ENCODE results near the gene KRTAP12-2. TPM values are rescaled to one million over a fixed set of nuclear protein-coding genes. Genes with fewer than 3 reads are reported as not detected.
"Not testable (repeated sequence)": the region's sequence is repeated elsewhere in the genome, so short reads cannot be mapped to it uniquely, and the experiment has no call there.

Gene KRTAP12-2
- total and polyA plus RNA-seq, 10 of the 15 experiments (the other 5 are each of a cell fraction or from before 2014, with no cell fraction given), result not detected

GRCh38 chr21:44627181-44627822, 39.4 kb downstream of the KRTAP12-2 start:
- intact Hi-C loops (cut with micrococcal nuclease; ENCODE audit: unreplicated experiment); CTCF ChIA-PET: not testable (repeated sequence)

GRCh38 chr21:44626673-44627143, 40.0 kb downstream of the KRTAP12-2 start, which contains the start of gene KRTAP10-9:
Gene KRTAP10-9 (plus strand): TSS chr21:44627093. CDS start chr21:44627172, 79 bp downstream.
- H3K9ac ChIP-seq (ENCODE audit: control insufficient read depth, insufficient read depth, low read length), result no peak within 1 kb of the TSS
- ChIA-PET RAD21 (ENCODE audit: unreplicated experiment) (no interaction called here), SMC1A (ENCODE audit: uncharacterized antibody, unreplicated experiment) (no interaction called here), CTCF (no interaction called here), POLR2A (no interaction called here)
- no peak within 1 kb of the TSS for H3K4me3 ChIP-seq
- peaks cover 10% of the 10 kb centered on the region; the same call in 1 of the 3 replicates for H3K9me3 ChIP-seq (replicated peaks; ENCODE audit: control insufficient read depth, insufficient read depth, low read length)
- in situ Hi-C loops (cut with MboI) (no loop called here), intact Hi-C loops (cut with micrococcal nuclease; ENCODE audit: unreplicated experiment) (no loop called here)
- DNase-seq (ENCODE audit: low read depth, low spot score) (no peak), ATAC-seq (no peak), FAIRE-seq (no peak)
- H4K20me1 ChIP-seq (ENCODE audit: control insufficient read depth, insufficient read depth), result no peaks in the 10 kb centered on the region
- H3K36me3 ChIP-seq (ENCODE audit: control insufficient read depth in 2 of 2, insufficient read depth in 2 of 2, low read length in 1 of 2), result no peaks in the 10 kb centered on the region
- H3K4me1 ChIP-seq (ENCODE audit: control insufficient read depth, insufficient read depth, low read length), result no peaks in the 10 kb centered on the region
- H3K4me2 ChIP-seq (ENCODE audit: control insufficient read depth, insufficient read depth), result no peak within 1 kb of the TSS
- 35% methylated on average over 7 of the region's 7 CpGs for WGBS (ENCODE audit: insufficient coverage, insufficient replicate concordance, low lambda C conversion rate, missing lambda C conversion rate)
- no TSS peak for BruUV-seq (replicated peaks)
- H2AFZ ChIP-seq (ENCODE audit: control insufficient read depth, low read depth, low read length), result no peak within 1 kb of the TSS
- no peaks in the 10 kb centered on the region for H3K79me2 ChIP-seq (ENCODE audit: control insufficient read depth, insufficient read depth, low read length)
- no peak within 1 kb of the TSS for H3K27ac ChIP-seq (ENCODE audit: control insufficient read depth, insufficient read depth)
- H3K27me3 ChIP-seq (replicated peaks in 1 of 2; ENCODE audit: control insufficient read depth in 2 of 2, insufficient read depth in 2 of 2, low read length in 1 of 2), result no peaks in the 10 kb centered on the region
- TF ChIP-seq SIX5 (IDR thresholded peaks at IDR 0.05; ENCODE audit: low read depth, low read length, severe bottlenecking) (no peak), YY1 (IDR thresholded peaks at IDR 0.05; ENCODE audit: low read depth, low read length) (no peak), MXI1 (IDR thresholded peaks at IDR 0.05; ENCODE audit: low read depth, low read length) (no peak), SRF (IDR thresholded peaks at IDR 0.05; ENCODE audit: low read depth in 2 of 2, low read length in 2 of 2) (no peak), PAX5 (IDR thresholded peaks at IDR 0.05; ENCODE audit: borderline replicate concordance, low read depth, low read length) (no peak), POLR2AphosphoS5 (IDR thresholded peaks at IDR 0.05; ENCODE audit: low read length) (no peak), E2F4 (IDR thresholded peaks at IDR 0.05; ENCODE audit: low read depth, low read length) (no peak), ZNF217 (IDR thresholded peaks at IDR 0.05) (no peak), POLR2AphosphoS2 (IDR thresholded peaks at IDR 0.05; ENCODE audit: low read depth, low read length) (no peak), NBN (IDR thresholded peaks at IDR 0.05) (no peak), TARDBP (IDR thresholded peaks at IDR 0.05; ENCODE audit: borderline replicate concordance) (no peak), MEF2A (IDR thresholded peaks at IDR 0.05; ENCODE audit: insufficient read depth, low read depth, low read length) (no peak), ATF3 (IDR thresholded peaks at IDR 0.05; ENCODE audit: borderline replicate concordance, extremely low read depth, low read depth, low read length) (no peak), NFXL1 (IDR thresholded peaks at IDR 0.05; ENCODE audit: borderline replicate concordance) (no peak), KDM1A (IDR thresholded peaks at IDR 0.05; ENCODE audit: borderline replicate concordance) (no peak), SREBF1 (IDR thresholded peaks at IDR 0.05; ENCODE audit: low read length) (no peak)

More at GRCh38 chr21:44627181-44627822, 39.4 kb downstream of the KRTAP12-2 start:
- POLR2A ChIA-PET; DNase-seq (ENCODE audit: low read depth, low spot score); H3K36me3 ChIP-seq (ENCODE audit: control insufficient read depth in 2 of 2, insufficient read depth in 2 of 2, low read length in 1 of 2); H3K4me1 ChIP-seq (ENCODE audit: control insufficient read depth, insufficient read depth, low read length); H3K4me3 ChIP-seq; FAIRE-seq; H3K9ac ChIP-seq (ENCODE audit: control insufficient read depth, insufficient read depth, low read length); RAD21 ChIA-PET (ENCODE audit: unreplicated experiment); BruUV-seq (replicated peaks); in situ Hi-C loops (cut with MboI); H3K27ac ChIP-seq (ENCODE audit: control insufficient read depth, insufficient read depth); H3K79me2 ChIP-seq (ENCODE audit: control insufficient read depth, insufficient read depth, low read length); H3K4me2 ChIP-seq (ENCODE audit: control insufficient read depth, insufficient read depth); H4K20me1 ChIP-seq (ENCODE audit: control insufficient read depth, insufficient read depth); H2AFZ ChIP-seq (ENCODE audit: control insufficient read depth, low read depth, low read length); H3K9me3 ChIP-seq (replicated peaks; ENCODE audit: control insufficient read depth, insufficient read depth, low read length); SMC1A ChIA-PET (ENCODE audit: uncharacterized antibody, unreplicated experiment); ATAC-seq; H3K27me3 ChIP-seq (replicated peaks in 1 of 2; ENCODE audit: control insufficient read depth in 2 of 2, insufficient read depth in 2 of 2, low read length in 1 of 2): not testable (repeated sequence)
- WGBS (ENCODE audit: insufficient coverage, insufficient replicate concordance, low lambda C conversion rate, missing lambda C conversion rate), result 68% methylated on average over 20 of the region's 20 CpGs
